Upper lobe of left lung (tissue), 6 donors: Measurements from ENCODE around the gene RAP1GAP. TPM values are rescaled to one million over a fixed set of nuclear protein-coding genes. Genes with fewer than 3 reads are reported as not detected.
A peak's percentile ranks its signal among the peaks of the same experiment; 100 is the strongest.
"Not testable (repeated sequence)": the region's sequence is repeated elsewhere in the genome, so short reads cannot be mapped to it uniquely, and the experiment has no call there.

Source experiments
- ATAC-seq, 2 donors: fragments of 200-7000 bp; cut with Tn5 transposase; one replicate each; pipeline ENCODE4 v1.9.1; 2022; ENCODE audit warnings: mild to moderate bottlenecking in 2 of 2, moderate library complexity in 2 of 2; ENCODE audit not compliant: low FRiP score in 2 of 2
- DNase-seq, 2 donors: peaks; one replicate each; pipeline ENCODE4 v3.0.0-alpha.2; 2019 to 2020
- H3K27ac ChIP-seq, 4 donors: fragments of 200-600 bp; sonication (generic); one replicate each; pipeline ENCODE4 v1.5.1; 2016 to 2019
- H3K27me3 ChIP-seq, 4 donors: fragments of 200-600 bp; sonication (generic); one replicate each; pipeline ENCODE4 v1.5.1; 2017 to 2019
- H3K36me3 ChIP-seq, 4 donors: fragments of 200-600 bp; sonication (generic); one replicate each; pipeline ENCODE4 v1.5.1; 2016 to 2019
- H3K4me1 ChIP-seq, 4 donors: fragments of 200-600 bp; sonication (generic); one replicate each; pipeline ENCODE4 v1.5.1; 2018 to 2019
- H3K4me3 ChIP-seq, 4 donors: fragments of 200-600 bp; sonication (generic); one replicate each; pipeline ENCODE4 v1.5.1; 2017 to 2019; ENCODE audit warnings: mild to moderate bottlenecking in 2 of 4, moderate library complexity in 1 of 4
- H3K9me3 ChIP-seq, 4 donors: fragments of 200-600 bp; sonication (generic); one replicate each; pipeline ENCODE4 v1.5.1; 2018 to 2019
- EP300 ChIP-seq, 4 donors: sonication (generic); formaldehyde crosslinking; IDR thresholded peaks; one replicate each; pipeline ENCODE4 v1.5.1; 2017; ENCODE audit warnings: antibody characterized with exemption in 4 of 4, control low read depth in 2 of 4
- POLR2A ChIP-seq, 4 donors: fragments of 450-650 bp; IDR thresholded peaks; one replicate each; pipeline ENCODE4 v1.5.1; 2016 to 2017; ENCODE audit warnings: antibody characterized with exemption in 4 of 4, mild to moderate bottlenecking in 2 of 4
- POLR2AphosphoS5 ChIP-seq, 2 donors: sonication (generic); formaldehyde crosslinking; IDR thresholded peaks; one replicate each; pipeline ENCODE4 v1.5.1; 2017; ENCODE audit warnings: antibody characterized with exemption in 2 of 2
- WGBS, 2 donors: methylation state at CpG; one replicate each; pipeline ENCODE4 v1.1.5; 2017 to 2018; 5-methylcytosine and 5-hydroxymethylcytosine counted together
- total RNA-seq, 6 donors: library from RNA; depleted of rRNA in 4 of 6; stranded (reverse); fragments of >200 nt in 4 of 6; gene quantifications; one replicate each; pipeline versions ENCODE4 v1.1.0 to v1.2.1, GENCODE V29; 2016 to 2021
- TF ChIP-seq, protein P1 (sequence below), 6 experiments: fragments of 450-650 bp in 4 of 6; fragments of 200-600 bp in 2 of 6; sonication (generic) in 2 of 6; IDR thresholded peaks; one replicate each; pipeline ENCODE4 v1.5.1; 2016 to 2019; ENCODE audit warnings: antibody characterized with exemption in 6 of 6
- donor health status: DM: no; HTN: no; CAD: no; lungs with moderate emphysema.
- donor health status: DM: no; HTN: yes; CAD: no; lungs with severe emphysema.

Gene RAP1GAP
- total RNA-seq, 6 donors from 2014 or later = 26.9 to 65.2 (median 36.7) TPM

DNA sequence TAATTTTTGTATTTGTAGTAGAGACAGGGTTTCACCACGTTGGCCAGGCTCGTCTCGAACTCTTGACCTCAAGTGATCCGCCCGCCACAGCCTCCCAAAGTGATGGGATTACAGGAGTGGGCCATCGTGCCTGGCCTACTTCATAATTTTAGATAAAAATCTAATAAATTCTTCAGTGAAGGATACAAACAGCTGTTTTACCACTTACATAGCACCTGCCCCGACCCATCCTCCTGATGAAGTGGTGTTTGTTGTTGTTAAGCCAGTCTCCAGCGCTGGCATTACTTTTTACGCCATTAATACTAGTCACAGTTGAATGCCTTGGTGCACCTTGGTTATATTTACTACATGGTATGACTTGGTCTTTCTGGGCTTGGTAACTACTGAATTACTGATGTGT is 12.3 kb upstream of the RAP1GAP start:
- H3K4me3 ChIP-seq = no peak overlapping the region
- no peaks in the 10 kb centered on the region for H3K27me3 ChIP-seq
- TF ChIP-seq, protein P1, sequence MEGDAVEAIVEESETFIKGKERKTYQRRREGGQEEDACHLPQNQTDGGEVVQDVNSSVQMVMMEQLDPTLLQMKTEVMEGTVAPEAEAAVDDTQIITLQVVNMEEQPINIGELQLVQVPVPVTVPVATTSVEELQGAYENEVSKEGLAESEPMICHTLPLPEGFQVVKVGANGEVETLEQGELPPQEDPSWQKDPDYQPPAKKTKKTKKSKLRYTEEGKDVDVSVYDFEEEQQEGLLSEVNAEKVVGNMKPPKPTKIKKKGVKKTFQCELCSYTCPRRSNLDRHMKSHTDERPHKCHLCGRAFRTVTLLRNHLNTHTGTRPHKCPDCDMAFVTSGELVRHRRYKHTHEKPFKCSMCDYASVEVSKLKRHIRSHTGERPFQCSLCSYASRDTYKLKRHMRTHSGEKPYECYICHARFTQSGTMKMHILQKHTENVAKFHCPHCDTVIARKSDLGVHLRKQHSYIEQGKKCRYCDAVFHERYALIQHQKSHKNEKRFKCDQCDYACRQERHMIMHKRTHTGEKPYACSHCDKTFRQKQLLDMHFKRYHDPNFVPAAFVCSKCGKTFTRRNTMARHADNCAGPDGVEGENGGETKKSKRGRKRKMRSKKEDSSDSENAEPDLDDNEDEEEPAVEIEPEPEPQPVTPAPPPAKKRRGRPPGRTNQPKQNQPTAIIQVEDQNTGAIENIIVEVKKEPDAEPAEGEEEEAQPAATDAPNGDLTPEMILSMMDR (IDR thresholded peaks at IDR 0.05) = no peak
- TF ChIP-seq POLR2AphosphoS5 (IDR thresholded peaks at IDR 0.05) (no peak), POLR2A (IDR thresholded peaks at IDR 0.05) (no peak)
- peaks cover 0 to 77% (median 20%) of the 10 kb centered on the region in 4 donors for H3K36me3 ChIP-seq
- ATAC-seq (no peak), DNase-seq (no peak)
- no peaks in the 10 kb centered on the region for H3K9me3 ChIP-seq
- 91 to 92% methylated on average over 9 of the region's 9 CpGs for WGBS, 2 donors
- H3K27ac ChIP-seq = no peak overlapping the region
- H3K4me1 ChIP-seq = no peaks in the 10 kb centered on the region

DNA sequence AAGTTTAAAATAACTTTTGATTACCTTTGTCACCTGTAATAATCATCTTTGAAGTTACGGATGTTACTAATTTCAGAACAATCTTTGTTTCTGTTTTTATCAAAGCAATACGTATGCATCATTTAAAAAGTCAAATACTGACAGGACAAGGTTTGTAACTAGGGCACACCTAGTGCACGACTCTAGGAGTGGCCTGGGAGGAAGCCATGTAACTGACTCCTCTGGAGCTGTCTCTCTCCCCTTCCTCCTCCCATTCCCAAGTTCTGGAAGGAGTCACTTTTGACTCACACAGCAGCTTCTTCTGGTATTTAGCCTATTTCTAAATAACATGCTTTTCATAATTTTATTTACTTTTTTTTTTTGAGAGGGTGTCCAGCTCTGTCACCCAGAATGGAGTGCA is 11.8 kb upstream of the RAP1GAP start:
- Histone ChIP-seq H3K27me3 (no peaks in the 10 kb centered on the region), H3K36me3 (peaks cover 0 to 72% (median 19%) of the 10 kb centered on the region in 4 donors), H3K27ac (no peak overlapping the region), H3K9me3 (no peaks in the 10 kb centered on the region), H3K4me1 (no peaks in the 10 kb centered on the region), H3K4me3 (no peak overlapping the region)
- 71 to 74% methylated on average over 3 of the region's 3 CpGs for WGBS, 2 donors
- DNase-seq = no peak
- ATAC-seq = no peak
- TF ChIP-seq, protein P1 (IDR thresholded peaks at IDR 0.05) = no peak
- TF ChIP-seq POLR2AphosphoS5 (IDR thresholded peaks at IDR 0.05) = no peak
- no peak for TF ChIP-seq POLR2A (IDR thresholded peaks at IDR 0.05)
- TF ChIP-seq EP300 (IDR thresholded peaks at IDR 0.05) = no peak

DNA sequence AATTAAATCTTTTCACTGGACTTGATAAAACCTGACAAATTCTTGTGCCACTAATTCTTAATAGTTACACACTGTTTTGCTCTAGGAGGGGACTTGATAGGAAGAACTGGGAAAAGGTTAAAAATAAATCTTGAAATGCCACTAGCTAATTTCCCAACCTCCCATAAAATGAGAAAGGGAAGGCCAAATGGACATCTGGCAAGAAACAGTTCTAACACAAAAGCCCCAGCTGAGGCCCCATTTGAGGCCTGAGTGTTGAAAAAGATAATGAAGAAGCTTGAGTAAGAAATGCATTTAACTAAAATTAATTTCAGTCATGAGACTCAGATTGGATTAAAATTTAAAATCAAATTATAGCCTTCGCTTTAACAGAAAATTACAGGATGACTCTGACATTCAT is 11.2 kb upstream of the RAP1GAP start:
- H3K27me3 ChIP-seq = no peaks in the 10 kb centered on the region
- no peak overlapping the region for H3K27ac ChIP-seq
- DNase-seq (no peak), ATAC-seq (no peak)
- TF ChIP-seq EP300 (IDR thresholded peaks at IDR 0.05) (no peak), POLR2A (IDR thresholded peaks at IDR 0.05) (no peak), POLR2AphosphoS5 (IDR thresholded peaks at IDR 0.05) (no peak)
- TF ChIP-seq, protein P1 (IDR thresholded peaks at IDR 0.05) = no peak
- no peaks in the 10 kb centered on the region for H3K4me1 ChIP-seq
- H3K36me3 ChIP-seq = peaks cover 0 to 67% (median 16%) of the 10 kb centered on the region in 4 donors
- H3K4me3 ChIP-seq = no peak overlapping the region
- 92 to 100% methylated on average over 1 of the region's 1 CpG for WGBS, 2 donors
- no peaks in the 10 kb centered on the region for H3K9me3 ChIP-seq

DNA sequence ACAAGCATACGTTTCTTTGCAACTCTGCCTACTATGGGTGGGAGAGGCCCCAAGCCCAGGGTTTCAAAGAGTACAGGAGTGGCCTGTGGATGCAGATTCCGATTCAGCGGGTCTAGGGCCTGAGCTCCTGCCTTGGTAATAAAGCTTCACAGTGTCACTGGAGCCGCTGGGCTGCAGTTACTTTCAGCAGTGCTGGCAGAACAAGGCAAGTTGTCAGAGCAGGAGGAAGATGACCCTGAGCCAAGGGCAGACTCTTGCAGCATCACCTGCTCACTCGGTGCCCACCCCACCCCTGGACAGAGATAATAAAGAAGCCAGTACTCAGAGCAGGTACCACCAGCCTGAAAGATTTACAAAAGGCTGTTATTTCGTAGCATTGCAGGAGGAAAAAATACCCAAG is 8.0 kb upstream of the RAP1GAP start:
- DNase-seq (no peak), ATAC-seq (no peak)
- no peak overlapping the region for H3K4me3 ChIP-seq
- peaks cover 16 to 18% (median 18%) of the 10 kb centered on the region in 4 donors for H3K4me1 ChIP-seq
- 88 to 97% methylated on average over 2 to 6 of the region's 6 CpGs for WGBS, 2 donors
- TF ChIP-seq, protein P1 (IDR thresholded peaks at IDR 0.05) = no peak
- TF ChIP-seq POLR2AphosphoS5 (IDR thresholded peaks at IDR 0.05) = no peak
- TF ChIP-seq EP300 (IDR thresholded peaks at IDR 0.05) = no peak
- peaks cover 0 to 36% (median 15%) of the 10 kb centered on the region in 4 donors for H3K36me3 ChIP-seq
- no peaks in the 10 kb centered on the region for H3K27me3 ChIP-seq
- no peak overlapping the region for H3K27ac ChIP-seq
- no peaks in the 10 kb centered on the region for H3K9me3 ChIP-seq

DNA sequence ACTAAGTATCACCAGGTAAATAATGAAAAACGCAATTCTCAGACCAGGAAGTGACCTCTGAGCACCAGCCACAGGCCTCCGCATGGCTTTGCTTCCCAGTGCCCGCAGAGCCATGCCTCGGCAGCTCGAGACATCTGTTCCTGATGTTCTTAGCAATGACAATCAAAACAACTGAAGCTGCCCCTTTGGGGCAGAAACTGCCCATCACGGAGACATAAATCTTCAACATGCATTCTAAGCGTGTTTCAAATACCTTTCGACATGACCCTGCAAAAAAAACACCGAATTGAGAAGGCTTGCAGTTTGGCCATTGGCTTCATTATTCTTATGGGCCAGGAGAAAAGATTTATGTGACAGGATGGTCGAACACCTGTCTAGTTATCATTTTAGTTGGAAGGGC is 5.8 kb upstream of the RAP1GAP start:
- TF ChIP-seq EP300 (IDR thresholded peaks at IDR 0.05) (no peak), POLR2A (IDR thresholded peaks at IDR 0.05) (no peak), POLR2AphosphoS5 (IDR thresholded peaks at IDR 0.05) (no peak)
- TF ChIP-seq, protein P1 (IDR thresholded peaks at IDR 0.05) = no peak
- ATAC-seq (no peak), DNase-seq (no peak)
- 85 to 91% methylated on average over 10 of the region's 10 CpGs for WGBS, 2 donors
- Histone ChIP-seq H3K9me3 (no peaks in the 10 kb centered on the region), H3K27ac (no peak overlapping the region), H3K4me3 (no peak overlapping the region), H3K36me3 (peaks cover 0 to 15% (median 13%) of the 10 kb centered on the region in 4 donors), H3K4me1 (peaks cover 16 to 29% (median 24%) of the 10 kb centered on the region in 4 donors), H3K27me3 (no peaks in the 10 kb centered on the region)

DNA sequence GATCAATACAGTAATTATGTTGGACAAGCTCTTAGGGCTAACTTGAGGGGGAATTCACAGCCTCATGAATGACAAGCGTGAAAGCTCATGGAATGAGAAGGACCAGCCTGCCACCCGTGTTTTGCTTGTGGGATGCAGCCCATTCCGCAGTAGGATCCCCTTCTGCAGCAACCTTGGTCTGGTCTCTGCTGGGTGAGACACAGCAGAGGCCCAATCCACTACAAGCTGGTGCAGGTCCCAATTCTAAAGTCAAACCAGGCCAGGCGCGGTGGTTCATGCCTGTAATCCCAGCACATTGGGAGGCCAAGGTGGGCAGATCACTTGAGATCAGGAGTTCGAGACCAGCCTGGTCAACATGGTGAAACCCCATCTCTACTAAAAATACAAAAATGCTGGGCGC is 4.7 kb upstream of the RAP1GAP start:
- not testable (repeated sequence) for DNase-seq, H3K9me3 ChIP-seq, H3K27me3 ChIP-seq, H3K36me3 ChIP-seq, ATAC-seq, H3K4me3 ChIP-seq
- Histone ChIP-seq H3K27ac (peak overlapping the region in 3 of 4 donors; percentile 5 to 36 (median 28)), H3K4me1 (peaks cover 25 to 40% (median 35%) of the 10 kb centered on the region in 4 donors)
- 78 to 82% methylated on average over 5 to 7 of the region's 7 CpGs for WGBS, 2 donors
